HG02970 (cell line): ENCODE data around the gene ACO2.
"Not testable (repeated sequence)": the region's sequence is repeated elsewhere in the genome, so short reads cannot be mapped to it uniquely, and the experiment has no call there.

Source experiments
- ATAC-seq: cut with Tn5 transposase; IDR thresholded peaks from one replicate; pipeline ENCODE4 v1.9.1; 2021; ENCODE audit warnings: mild to moderate bottlenecking, moderate library complexity, moderate number of reproducible peaks; ENCODE audit not compliant: unreplicated experiment, low FRiP score

ACO2 gene

GRCh38 chr22:41535244-41535643 lies 66.3 kb downstream of the ACO2 start:
- no peak for ATAC-seq

- ATAC-seq, result no peak
Measured at GRCh38 chr22:41537203-41537602, 68.3 kb downstream of the ACO2 start.

- no peak for ATAC-seq
Measured at GRCh38 chr22:41538583-41538982, 69.7 kb downstream of the ACO2 start.

- ATAC-seq, result no peak
Measured at GRCh38 chr22:41539146-41540005, 70.5 kb downstream of the ACO2 start.

- ATAC-seq, result no peak
Measured at GRCh38 chr22:41540006-41540315, 71.0 kb downstream of the ACO2 start.

GRCh38 chr22:41540365-41540764 lies 71.4 kb downstream of the ACO2 start:
- ATAC-seq, result no peak

GRCh38 chr22:41541484-41541883 lies 72.6 kb downstream of the ACO2 start:
- ATAC-seq, result no peak

GRCh38 chr22:41542224-41542623 lies 73.3 kb downstream of the ACO2 start:
- no peak for ATAC-seq

GRCh38 chr22:41543854-41544670 lies 75.1 kb downstream of the ACO2 start, which contains the start of gene POLR3H:
TSS of gene POLR3H (minus strand) at chr22:41544470. CDS start at chr22:41544101, 369 bp downstream.
- peak; percentile 84 for ATAC-seq

- no peak for ATAC-seq
Measured at GRCh38 chr22:41544671-41545476, 76.0 kb downstream of the ACO2 start.

GRCh38 chr22:41548830-41549211 lies 79.9 kb downstream of the ACO2 start:
- ATAC-seq, result no peak

GRCh38 chr22:41550952-41551491 lies 82.1 kb downstream of the ACO2 start:
- no peak for ATAC-seq

GRCh38 chr22:41551877-41552582 lies 83.1 kb downstream of the ACO2 start:
- ATAC-seq, result no peak

- no peak for ATAC-seq
Measured at GRCh38 chr22:41555325-41555982, 86.5 kb downstream of the ACO2 start.

- no peak for ATAC-seq
Measured at GRCh38 chr22:41556561-41556960, 87.6 kb downstream of the ACO2 start.

GRCh38 chr22:41557401-41558240 lies 88.7 kb downstream of the ACO2 start:
- no peak for ATAC-seq

- ATAC-seq, result not testable (repeated sequence)
Measured at GRCh38 chr22:41558241-41558630, 89.3 kb downstream of the ACO2 start.

- ATAC-seq, result no peak
Measured at GRCh38 chr22:41560095-41560471, 91.2 kb downstream of the ACO2 start.

GRCh38 chr22:41561335-41561734 lies 92.4 kb downstream of the ACO2 start:
- ATAC-seq, result no peak
